Subcutaneous abdominal adipose tissue (tissue), 5 donors: ENCODE data around the gene CNTNAP2.

ENCODE experiments used
- H3K27ac ChIP-seq: one replicate; pipeline ENCODE4 v1.7.0; 2013; ENCODE audit warnings: low read depth, mild to moderate bottlenecking, inconsistent platforms, low read length, moderate library complexity
- H3K27me3 ChIP-seq, 5 donors: one replicate each; pipeline ENCODE4 v1.7.0; 2013; ENCODE audit warnings: low read length in 5 of 5, inconsistent platforms in 1 of 5; ENCODE audit not compliant: control insufficient read depth in 5 of 5, insufficient read depth in 4 of 5
- H3K36me3 ChIP-seq, 5 donors: one replicate each; pipeline ENCODE4 v1.7.0; 2013; ENCODE audit warnings: low read length in 5 of 5; ENCODE audit not compliant: control insufficient read depth in 5 of 5, insufficient read depth in 5 of 5
- H3K4me1 ChIP-seq, 5 donors: one replicate each; pipeline ENCODE4 v1.7.0; 2013; ENCODE audit warnings: low read length in 5 of 5, mild to moderate bottlenecking in 3 of 5, moderate library complexity in 1 of 5; ENCODE audit not compliant: control insufficient read depth in 5 of 5, insufficient read depth in 5 of 5
- H3K4me3 ChIP-seq, 5 donors: one replicate each; pipeline ENCODE4 v1.7.0; 2013; ENCODE audit warnings: low read length in 5 of 5, low read depth in 1 of 5
- H3K9ac ChIP-seq, 5 donors: one replicate each; pipeline ENCODE4 v1.7.0; 2013; ENCODE audit warnings: low read length in 5 of 5, mild to moderate bottlenecking in 4 of 5, moderate library complexity in 3 of 5
- H3K9me3 ChIP-seq, 5 donors: one replicate each; pipeline ENCODE4 v1.7.0; 2013; ENCODE audit warnings: low read length in 5 of 5; ENCODE audit not compliant: control insufficient read depth in 5 of 5
- donor health status: healthy.
- donor health status: healthy.
- donor health status: healthy.
- donor health status: healthy.
- donor health status: healthy.

The CNTNAP2 gene

GRCh38 chr7:147809786-147810185 is 1693.2 kb downstream of the CNTNAP2 start:
- H3K27ac ChIP-seq: no peak overlapping the region
- no peak overlapping the region for H3K9ac ChIP-seq
- no peaks in the 10 kb centered on the region for H3K9me3 ChIP-seq
- H3K4me1 ChIP-seq: no peaks in the 10 kb centered on the region
- H3K27me3 ChIP-seq: no peaks in the 10 kb centered on the region
- no peak overlapping the region for H3K4me3 ChIP-seq
- no peaks in the 10 kb centered on the region for H3K36me3 ChIP-seq

- no peaks in the 10 kb centered on the region for H3K4me1 ChIP-seq
- H3K9me3 ChIP-seq: no peaks in the 10 kb centered on the region
- H3K4me3 ChIP-seq: no peak overlapping the region
- no peak overlapping the region for H3K27ac ChIP-seq
- peaks cover 0 to 3% (median 0%) of the 10 kb centered on the region in 5 donors for H3K36me3 ChIP-seq
- no peaks in the 10 kb centered on the region for H3K27me3 ChIP-seq
- H3K9ac ChIP-seq: no peak overlapping the region
Observed at GRCh38 chr7:147810269-147810668, 1693.7 kb downstream of the CNTNAP2 start.

DNA sequence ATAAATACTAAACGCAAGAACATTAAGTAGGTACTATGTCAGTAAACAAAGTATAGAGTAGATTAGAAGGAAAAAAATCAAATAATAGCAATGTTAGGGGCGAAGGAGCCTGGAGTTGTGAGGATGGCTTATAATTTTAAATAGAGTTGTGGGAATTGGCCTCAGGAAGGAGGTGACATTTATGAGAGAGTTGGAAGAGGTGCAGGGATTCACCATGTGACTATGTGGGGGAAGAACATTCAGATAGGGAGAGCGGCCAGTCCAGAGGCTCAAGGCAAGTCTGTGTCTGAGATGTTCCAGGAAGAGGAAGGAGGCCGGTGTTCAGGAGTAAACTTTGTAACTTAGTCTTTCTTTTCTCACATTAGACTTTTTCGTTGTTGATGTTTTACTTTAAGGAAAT is 1695.3 kb downstream of the CNTNAP2 start:
- Histone ChIP-seq H3K36me3 (peaks cover 0 to 3% (median 0%) of the 10 kb centered on the region in 5 donors), H3K4me1 (no peaks in the 10 kb centered on the region), H3K9ac (no peak overlapping the region), H3K27ac (no peak overlapping the region), H3K27me3 (no peaks in the 10 kb centered on the region), H3K9me3 (no peaks in the 10 kb centered on the region), H3K4me3 (no peak overlapping the region)

DNA sequence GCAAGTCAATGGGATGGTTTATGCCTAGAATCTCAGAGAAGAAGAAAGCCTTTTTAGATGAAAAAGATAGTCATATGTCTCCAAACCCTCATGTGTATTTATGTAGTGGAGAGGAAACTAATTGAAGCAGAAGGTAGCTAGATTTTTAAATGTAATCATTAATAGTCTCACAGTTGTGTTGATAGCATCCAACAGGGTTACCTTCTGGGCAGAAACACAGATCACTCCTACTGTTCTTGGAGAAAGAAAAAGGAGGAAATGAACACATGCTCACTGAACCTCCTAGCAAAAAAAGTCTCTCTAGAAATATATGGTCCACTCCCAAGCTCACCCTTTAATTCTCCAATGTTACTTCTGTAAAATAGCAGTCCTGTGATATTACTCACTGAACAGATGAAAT is 1696.7 kb downstream of the CNTNAP2 start:
- no peak overlapping the region for H3K27ac ChIP-seq
- no peak overlapping the region for H3K9ac ChIP-seq
- peaks cover 0 to 3% (median 0%) of the 10 kb centered on the region in 5 donors for H3K36me3 ChIP-seq
- no peaks in the 10 kb centered on the region for H3K27me3 ChIP-seq
- no peak overlapping the region for H3K4me3 ChIP-seq
- no peaks in the 10 kb centered on the region for H3K9me3 ChIP-seq
- H3K4me1 ChIP-seq: peaks cover 0 to 1% (median 0%) of the 10 kb centered on the region in 5 donors

DNA sequence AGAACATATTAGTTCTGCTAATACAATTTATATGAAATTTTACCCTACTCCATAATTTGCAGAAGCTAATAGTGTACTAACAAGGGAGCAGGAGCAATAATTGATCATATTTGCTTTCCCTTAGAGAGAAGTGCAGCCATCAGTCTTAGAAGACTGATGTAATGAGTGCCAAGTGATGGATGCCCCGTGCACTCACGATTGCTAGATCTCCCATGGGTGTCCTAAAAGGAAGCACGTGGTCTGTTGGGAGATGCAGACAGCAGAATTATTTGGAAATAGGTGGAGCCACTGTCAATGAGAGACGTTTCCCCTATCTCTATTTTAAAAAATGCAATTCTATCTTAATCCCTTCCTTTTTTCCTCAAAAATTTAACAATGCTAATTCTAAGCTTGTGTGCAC is 1701.7 kb downstream of the CNTNAP2 start:
- no peak overlapping the region for H3K9ac ChIP-seq
- H3K36me3 ChIP-seq: peaks cover 0 to 3% (median 0%) of the 10 kb centered on the region in 5 donors
- H3K27me3 ChIP-seq: no peaks in the 10 kb centered on the region
- no peaks in the 10 kb centered on the region for H3K9me3 ChIP-seq
- H3K4me1 ChIP-seq: peaks cover 0 to 4% (median 0%) of the 10 kb centered on the region in 5 donors
- no peak overlapping the region for H3K27ac ChIP-seq
- H3K4me3 ChIP-seq: no peak overlapping the region

GRCh38 chr7:147824671-147825070 is 1708.1 kb downstream of the CNTNAP2 start:
- no peaks in the 10 kb centered on the region for H3K36me3 ChIP-seq
- no peaks in the 10 kb centered on the region for H3K4me1 ChIP-seq
- H3K9ac ChIP-seq: no peak overlapping the region
- H3K27ac ChIP-seq: no peak overlapping the region
- H3K9me3 ChIP-seq: no peaks in the 10 kb centered on the region
- H3K27me3 ChIP-seq: no peaks in the 10 kb centered on the region
- no peak overlapping the region for H3K4me3 ChIP-seq

DNA sequence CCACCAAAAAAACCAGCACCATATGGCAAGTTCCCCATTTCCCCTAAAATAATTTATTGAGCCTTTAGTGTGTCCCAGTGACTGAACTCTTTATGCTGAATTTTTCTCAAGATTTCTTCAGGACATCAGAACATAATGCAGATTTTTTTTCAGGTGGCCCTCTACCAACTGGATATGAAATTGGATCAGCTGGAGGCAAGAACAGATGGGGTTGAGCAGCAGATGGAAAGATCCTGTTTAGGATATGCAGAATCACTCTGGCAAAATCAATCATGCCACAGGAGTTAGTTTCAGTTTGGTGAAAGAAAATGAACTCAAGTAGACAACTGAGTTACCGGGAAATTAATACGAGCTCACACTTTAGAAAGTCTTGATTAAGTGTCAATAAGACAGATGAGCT is 1712.4 kb downstream of the CNTNAP2 start:
- Histone ChIP-seq H3K4me3 (no peak overlapping the region), H3K9me3 (no peaks in the 10 kb centered on the region), H3K27ac (no peak overlapping the region), H3K27me3 (no peaks in the 10 kb centered on the region), H3K36me3 (no peaks in the 10 kb centered on the region), H3K9ac (no peak overlapping the region), H3K4me1 (no peaks in the 10 kb centered on the region)

DNA sequence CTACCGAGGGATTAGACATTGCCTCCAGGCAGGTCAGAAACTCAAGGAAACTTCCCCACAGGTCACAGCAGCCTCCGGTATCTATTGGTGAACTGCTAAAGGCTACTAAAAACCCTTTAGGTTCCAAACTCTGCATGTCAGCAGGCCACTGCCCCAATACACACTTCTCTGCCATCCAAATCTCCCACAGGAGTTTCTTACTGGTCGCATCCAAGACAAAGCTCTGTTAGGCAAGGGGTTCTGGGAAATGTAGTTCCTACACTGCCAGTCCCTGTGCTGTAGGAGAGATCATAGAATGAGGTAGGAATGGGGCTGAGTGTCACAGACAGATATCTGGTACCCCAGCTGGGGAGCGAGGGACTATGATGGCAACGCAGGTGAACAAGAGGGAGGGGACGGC is 1717.0 kb downstream of the CNTNAP2 start:
- no peaks in the 10 kb centered on the region for H3K36me3 ChIP-seq
- H3K9me3 ChIP-seq: peaks cover 0 to 4% (median 0%) of the 10 kb centered on the region in 5 donors
- H3K4me1 ChIP-seq: no peaks in the 10 kb centered on the region
- no peak overlapping the region for H3K27ac ChIP-seq
- no peak overlapping the region for H3K9ac ChIP-seq
- no peak overlapping the region for H3K4me3 ChIP-seq
- no peaks in the 10 kb centered on the region for H3K27me3 ChIP-seq

DNA sequence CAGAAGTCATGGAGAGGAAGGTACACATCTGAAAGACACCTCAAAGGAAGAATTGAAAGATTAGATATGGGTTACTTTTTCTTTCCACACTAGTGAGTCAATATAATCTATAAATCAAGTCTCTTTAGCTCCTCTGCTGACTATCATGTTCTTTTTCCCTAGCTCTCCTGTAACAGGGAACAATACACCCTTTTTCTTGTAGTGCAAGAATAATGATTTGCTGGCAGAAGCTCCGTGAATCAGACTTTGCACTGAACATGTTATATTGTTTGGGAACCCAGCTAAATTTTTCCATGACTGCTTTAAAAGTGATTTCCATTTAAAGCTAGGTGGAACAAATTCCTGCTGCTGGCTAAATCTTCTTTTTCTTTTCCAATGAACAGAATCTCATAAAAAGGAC is 1717.4 kb downstream of the CNTNAP2 start:
- peaks cover 0 to 4% (median 0%) of the 10 kb centered on the region in 5 donors for H3K9me3 ChIP-seq
- H3K36me3 ChIP-seq: no peaks in the 10 kb centered on the region
- H3K4me1 ChIP-seq: no peaks in the 10 kb centered on the region
- H3K4me3 ChIP-seq: no peak overlapping the region
- H3K27me3 ChIP-seq: no peaks in the 10 kb centered on the region
- H3K27ac ChIP-seq: no peak overlapping the region
- no peak overlapping the region for H3K9ac ChIP-seq

GRCh38 chr7:147852833-147853232 is 1736.2 kb downstream of the CNTNAP2 start:
- Histone ChIP-seq H3K27ac (no peak overlapping the region), H3K36me3 (no peaks in the 10 kb centered on the region), H3K27me3 (no peaks in the 10 kb centered on the region), H3K4me3 (no peak overlapping the region), H3K9me3 (no peaks in the 10 kb centered on the region), H3K4me1 (peaks cover 0 to 10% (median 0%) of the 10 kb centered on the region in 5 donors), H3K9ac (no peak overlapping the region)
